Renal pelvis (tissue), 4 donors: ENCODE measurements around the gene SGTB. TPM values are rescaled to one million over a fixed set of nuclear protein-coding genes. Genes with fewer than 3 reads are reported as not detected.
"Not testable (repeated sequence)": the region's sequence is repeated elsewhere in the genome, so short reads cannot be mapped to it uniquely, and the experiment has no call there.

Experiments used
- DNase-seq: peaks from one replicate; pipeline ENCODE4 v3.0.0-alpha.2; 2013
- polyA plus RNA-seq, 3 donors: library from polyadenylated mRNA; unstranded; fragments of 120-200 nt; gene quantifications; one replicate each; pipeline ENCODE4 v1.2.1, GENCODE V29; 2013; ENCODE audit not compliant: insufficient read length in 3 of 3

SGTB gene
- polyA plus RNA-seq, 3 donors, result 7.8 to 8.8 (median 8.4) TPM

DNA sequence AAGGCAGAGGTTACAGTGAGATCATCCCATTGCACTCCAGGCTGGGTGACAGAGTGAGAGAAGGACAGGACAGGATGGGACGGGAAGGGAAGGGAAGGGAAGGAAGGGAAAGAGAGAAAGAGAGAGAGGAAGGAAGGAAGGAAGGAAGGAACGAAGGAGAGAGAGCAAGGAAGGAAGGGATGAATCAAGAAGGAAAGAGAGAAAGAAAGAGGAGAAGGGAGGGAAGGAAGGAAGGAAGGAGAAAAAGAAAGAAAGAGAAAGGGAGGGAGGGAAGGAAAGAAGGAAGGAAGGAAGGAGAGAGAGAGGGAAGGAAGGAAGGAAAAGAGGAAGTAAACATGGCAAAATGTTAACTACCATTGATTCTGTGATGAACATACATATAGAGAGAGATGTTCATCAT lies 28.8 kb downstream of the SGTB start:
- DNase-seq, result no peak

DNA sequence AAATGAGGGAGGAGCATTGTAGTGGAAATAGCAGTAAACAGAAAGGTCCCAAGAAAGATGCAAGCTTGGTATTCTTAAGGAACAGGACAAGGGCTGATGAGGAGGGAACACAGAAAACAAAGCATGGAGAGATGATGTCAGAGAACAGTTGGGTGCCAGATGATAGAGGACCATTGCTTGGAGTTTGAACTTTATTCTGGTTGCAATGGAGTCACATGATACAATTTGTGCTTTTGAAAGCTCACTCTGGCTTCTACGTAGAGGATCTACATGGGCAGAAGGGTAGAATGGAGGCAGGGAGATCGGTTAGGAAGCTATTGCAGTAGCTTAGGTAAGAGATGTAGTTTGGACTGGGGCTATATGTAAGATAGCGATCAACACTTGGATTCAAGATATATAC lies 39.8 kb downstream of the SGTB start:
- no peak for DNase-seq

DNA sequence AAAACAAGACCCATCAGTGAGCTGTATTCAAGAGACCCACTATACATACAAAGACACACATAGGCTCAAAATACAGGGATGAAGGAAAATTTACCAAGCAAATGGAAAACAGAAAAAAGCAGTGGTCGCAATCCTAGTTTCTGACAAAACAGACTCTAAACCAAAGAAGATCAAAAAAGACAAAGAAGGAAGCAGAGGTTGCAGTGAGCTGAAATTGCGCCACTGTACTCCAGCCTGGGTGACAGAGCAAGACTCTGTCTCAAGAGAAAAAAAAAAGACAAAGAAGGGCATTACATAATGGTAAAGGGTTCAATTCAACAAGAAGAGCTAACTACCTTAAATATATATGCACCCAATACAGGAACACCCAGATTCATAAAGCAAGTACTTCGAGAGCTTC lies 45.9 kb downstream of the SGTB start:
- DNase-seq, result not testable (repeated sequence)

DNA sequence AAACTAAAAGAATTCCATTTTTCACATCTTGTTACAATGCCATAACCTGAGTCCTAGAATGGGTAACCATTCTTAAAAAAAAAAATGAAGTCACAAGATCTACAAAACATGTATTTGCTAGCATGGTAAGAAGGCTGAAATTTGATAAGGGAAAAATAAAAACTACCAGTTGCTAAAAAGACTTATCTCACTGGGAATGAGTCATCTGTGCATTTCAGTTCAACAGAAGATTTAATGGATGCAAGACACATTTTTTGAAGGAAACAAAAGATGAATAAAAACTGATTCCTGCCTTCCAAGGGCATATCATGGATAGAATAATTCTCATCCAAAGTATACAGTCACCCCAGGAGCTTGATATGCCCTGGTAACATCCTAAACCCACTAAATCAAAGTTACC lies 47.2 kb downstream of the SGTB start:
- DNase-seq, result no peak

DNA sequence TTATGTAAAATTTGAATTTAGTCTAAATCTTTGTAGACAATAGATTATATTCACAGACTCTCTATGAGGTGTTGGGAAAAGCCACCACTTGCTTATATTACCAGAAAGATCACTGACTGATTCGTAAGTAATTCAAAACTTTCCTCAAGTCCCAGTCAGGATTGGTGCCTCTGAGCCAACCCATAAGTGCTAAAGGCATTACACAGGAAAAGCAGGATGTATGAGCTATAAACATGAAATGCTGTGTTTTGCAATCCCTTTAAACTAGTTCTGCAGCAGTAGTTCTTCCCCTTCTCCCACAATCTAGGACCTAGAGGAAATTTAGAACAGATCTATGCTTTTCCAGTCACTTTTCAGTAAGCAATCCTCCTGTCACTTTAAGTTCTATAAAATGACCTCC lies 49.1 kb downstream of the SGTB start:
- DNase-seq, result no peak

DNA sequence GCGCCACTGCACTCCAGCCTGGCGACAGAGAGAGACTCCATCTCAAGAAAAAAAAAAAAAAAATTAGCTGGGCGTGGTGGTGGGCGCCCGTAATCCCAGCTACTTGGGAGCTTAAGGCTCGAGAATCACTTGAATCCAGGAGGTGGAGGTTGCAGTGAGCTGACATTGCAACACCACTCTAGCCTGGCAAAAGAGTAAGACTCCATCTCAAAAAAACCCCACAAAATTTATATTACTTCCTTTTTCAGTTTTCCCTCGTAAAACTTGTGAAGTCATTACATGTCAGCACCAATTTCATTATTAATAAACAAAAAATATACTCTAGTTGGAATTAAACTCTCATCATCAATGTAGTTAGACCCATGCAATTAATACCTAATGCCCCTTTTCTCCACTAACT lies 53.2 kb downstream of the SGTB start:
- DNase-seq, result no peak

DNA sequence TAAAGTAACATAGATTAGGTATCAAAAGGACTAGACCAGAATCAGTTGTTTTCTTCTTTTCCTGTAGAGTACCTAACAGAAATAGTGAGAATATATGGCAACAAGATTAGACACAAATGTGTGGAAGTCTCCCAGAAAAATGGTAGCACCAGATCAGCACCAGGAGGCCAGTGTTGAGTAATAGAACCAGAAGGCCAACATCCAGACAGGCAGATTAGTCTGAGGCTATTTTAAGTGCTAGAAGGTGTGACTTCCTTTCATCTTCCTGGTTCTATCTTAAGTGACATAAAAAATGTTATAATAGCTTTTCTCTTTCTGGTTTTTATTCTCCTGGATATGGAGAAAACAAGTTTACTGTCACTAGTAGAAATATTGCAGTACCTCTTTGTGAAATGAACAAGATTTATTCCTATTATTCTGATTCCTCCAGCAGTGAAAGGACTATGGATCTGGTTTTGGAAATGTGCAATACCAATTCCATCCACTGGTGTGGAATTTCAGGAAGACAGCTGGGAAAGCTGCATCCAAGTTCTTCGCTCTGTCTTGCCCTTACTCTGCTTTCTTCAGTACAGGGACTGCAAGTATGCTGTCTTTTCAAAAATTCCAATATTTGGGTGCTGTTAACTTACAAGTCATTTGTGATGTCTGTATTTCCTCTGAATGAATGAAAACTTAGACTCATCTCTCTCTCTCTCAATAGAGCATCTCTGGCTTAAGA lies 57.9 kb downstream of the SGTB start:
- no peak for DNase-seq

DNA sequence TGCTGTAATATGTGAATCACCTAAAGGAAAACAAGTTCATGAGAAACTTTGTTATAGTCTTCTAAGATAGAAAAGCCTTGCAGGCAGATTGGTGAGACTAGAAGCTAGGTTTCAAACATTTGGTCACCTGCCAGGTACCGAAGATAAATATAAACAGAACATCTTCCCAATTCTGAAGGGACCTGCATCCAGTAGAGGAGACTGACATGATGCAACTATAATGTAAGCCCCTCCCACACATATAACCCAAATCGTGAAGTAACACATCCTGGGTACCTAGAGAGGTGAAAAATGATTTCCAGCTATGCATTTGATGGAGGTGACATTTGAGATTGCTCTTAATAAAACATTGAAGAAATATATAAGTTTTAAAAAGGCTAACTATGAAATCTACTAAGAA lies 67.2 kb downstream of the SGTB start:
- DNase-seq, result no peak

DNA sequence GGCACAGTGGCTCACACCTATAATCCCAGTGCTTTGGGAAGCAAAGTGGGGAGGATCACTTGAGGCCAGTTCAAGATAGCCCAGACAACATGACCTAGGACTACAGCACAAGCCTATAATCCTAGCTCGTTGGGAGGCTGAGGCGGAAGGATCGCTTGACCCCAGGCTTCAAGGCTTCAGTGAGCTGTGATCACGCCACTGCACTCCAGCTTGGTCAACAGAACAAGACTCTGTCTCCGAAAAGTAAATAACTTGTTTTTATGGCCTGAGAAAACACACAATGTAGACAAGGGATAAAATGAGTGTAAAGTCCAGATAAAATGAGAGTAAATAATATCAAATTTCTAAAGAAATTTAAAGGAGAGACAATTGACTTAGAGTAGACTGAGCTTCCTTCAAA lies 70.8 kb downstream of the SGTB start:
- DNase-seq, result no peak

DNA sequence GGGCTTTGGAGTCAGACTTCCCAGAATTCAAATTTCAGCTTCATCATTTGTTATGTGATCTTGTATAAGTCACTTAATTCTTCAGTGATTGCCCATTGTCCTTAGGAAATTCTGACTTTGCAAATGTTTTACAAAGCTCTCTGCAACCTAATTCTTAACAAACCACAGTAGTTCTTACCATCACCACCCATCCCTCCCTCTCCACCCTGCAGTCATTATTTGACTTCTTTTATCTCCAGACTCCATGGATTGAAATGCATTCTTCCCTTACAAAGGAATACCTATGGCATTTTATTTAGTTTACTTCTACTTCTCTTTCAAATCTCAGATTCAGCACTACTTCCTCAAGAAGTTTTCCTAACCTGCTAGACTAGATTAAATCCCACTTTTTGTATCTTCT lies 74.0 kb downstream of the SGTB start:
- no peak for DNase-seq

DNA sequence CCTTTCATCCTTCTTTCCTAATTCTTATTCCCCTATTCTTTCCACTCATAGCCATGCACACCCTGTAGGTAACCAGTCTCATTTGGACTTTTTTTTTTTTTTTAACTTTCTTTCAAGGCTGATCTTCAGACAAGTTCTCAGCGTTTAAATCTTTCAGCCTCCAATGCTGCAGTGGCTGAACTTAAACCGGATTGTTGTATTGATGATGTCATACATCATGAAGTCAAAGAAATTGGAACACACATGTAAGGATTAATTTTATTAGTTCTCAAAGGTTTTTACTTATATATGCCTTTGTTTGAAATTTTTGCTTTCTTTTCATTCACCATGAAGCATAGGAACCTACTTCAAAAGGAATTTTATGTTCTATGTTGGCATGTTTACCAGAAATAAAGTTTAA lies 75.0 kb downstream of the SGTB start:
- no peak for DNase-seq

DNA sequence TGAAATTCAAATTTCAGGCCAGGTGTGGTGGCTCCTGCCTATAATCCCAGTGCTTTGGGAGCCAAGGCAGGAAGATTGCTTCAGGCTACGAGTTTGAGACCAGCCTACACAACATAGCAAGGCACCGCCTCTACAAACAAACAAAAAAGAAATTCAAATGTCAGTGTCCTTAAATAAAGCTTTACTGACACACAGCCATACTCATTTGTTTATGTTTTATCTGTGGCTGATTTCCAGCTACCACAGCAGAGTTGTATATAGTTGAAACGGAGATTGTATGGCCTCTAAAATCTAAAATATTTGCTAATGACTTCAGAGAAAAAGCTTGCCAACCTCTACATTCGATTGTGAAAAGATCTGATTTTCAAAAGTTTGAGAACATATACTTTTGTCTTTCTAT lies 81.7 kb downstream of the SGTB start:
- DNase-seq, result no peak

DNA sequence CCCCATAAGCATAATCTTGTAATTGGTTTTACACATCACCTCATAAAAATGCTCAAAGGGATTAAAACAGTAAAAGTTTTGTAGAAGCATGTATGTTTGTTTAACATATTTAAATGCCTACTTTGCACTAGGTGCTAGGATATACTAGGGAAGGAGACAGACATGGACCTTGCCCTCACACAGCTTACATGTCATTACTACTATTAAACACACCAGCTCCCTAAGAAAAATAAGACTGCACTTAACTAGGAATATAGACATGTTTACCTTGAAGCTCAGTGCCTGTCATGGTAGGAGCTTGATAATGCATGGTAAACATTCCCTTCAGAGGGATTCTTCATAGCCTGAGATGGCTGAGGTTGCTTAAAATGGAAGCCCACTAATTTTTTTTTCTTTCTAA lies 90.9 kb downstream of the SGTB start:
- no peak for DNase-seq

DNA sequence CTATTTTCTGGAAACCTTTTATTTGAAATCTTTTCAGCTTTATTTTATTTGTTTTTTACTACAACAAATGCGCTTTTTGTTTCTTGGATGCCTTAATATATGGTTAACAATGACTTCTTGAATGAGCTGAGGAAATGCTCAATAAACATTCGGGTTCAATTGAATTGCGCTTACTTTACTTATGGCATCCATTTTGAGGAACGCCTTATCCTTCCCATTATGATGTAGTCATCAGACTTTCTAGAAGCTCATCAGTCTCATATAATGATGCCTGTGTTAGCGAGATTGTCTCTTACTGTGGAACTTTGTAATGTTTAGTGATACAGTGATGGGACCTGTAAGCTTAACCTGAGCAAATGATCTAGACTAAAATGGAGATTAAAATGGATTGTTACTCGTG lies 96.2 kb downstream of the SGTB start:
- DNase-seq, result no peak

DNA sequence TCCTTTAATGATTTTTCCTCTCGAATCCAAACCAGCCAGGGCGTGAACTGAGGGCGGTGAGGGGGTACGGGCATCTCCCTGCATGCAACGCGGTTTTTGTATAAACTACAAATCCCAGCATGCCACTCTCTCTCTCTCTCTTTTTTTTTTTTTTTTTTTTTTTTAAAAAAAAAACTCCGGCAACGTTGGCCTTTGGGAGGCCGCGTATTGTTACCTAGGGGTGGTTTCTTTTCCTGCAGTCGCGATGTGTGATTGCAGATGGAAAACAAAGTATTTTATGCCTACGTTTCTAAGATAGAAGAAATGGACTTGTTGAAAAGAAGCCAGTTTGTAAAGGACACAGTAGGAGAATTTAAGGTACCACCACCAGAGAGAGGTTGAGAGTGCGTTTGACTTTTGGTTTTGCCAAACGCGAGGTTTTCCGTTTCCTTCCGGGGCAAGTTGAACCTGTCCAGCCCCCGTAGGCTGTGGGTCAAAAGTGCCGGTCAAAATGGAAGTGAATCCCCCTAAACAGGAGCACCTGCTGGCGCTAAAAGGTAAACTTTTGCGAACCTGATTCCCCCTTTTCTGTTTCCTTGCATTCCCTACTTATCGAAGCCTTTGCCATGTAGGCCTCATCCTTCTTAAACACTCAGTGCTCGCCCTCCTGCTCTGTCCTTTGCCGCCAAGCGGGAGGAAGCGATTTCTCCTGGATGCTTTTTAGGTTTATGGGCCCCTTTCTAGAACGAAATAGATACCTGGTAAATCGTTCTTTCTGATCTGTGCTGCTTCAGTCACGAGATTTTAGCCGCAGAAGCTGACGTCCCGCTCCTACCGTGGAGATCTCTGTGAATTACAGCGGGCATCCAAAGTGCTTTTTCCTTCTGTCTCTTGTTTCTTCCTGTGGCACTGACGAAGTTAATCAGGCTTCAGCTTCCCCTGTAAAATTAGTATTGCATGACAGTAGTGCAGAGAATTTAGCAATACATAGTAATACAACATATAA lies 97.0 kb downstream of the SGTB start, which contains the start of the genes SHLD3 and TRAPPC13:
SHLD3 (plus strand) TSS at position 457 of the 985 bp plus-strand sequence. CDS start 4,561 bp downstream, outside the sequence.
TRAPPC13 (plus strand) TSS at position 457 of the 985 bp plus-strand sequence; CDS start at position 491, 34 bp downstream.
- peak; percentile 91 for DNase-seq

DNA sequence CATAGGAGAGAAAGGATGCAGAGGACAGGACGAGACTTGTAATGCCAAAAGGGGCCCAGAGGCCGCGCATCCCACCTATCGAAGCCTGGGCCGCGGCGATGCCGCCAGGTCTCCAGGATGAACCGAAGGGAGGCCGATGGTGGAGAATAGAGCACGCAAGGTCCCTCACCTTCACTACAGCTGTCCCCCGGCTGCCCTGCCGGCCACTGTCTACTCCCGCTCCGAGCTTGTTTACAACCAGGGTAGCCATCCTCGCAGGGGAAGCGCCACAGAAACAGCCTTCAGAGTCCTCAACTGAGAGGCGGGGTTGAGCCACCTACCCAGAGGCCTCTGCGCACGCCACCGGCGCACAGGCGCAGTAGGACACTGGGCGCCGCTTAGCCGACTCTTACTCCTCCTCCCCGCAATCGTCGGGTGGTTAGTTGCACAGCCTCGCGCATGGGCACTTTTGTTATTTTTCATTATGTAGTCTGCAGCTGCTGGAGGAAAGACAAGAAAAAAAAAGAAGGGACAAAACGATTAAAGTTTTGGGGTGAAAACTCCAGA lies 97.8 kb downstream of the SGTB start, which contains the start of gene TRIM23:
TRIM23 (minus strand) TSS at position 309 of the 546 bp plus-strand sequence; CDS start at position 250, 59 bp downstream.
- DNase-seq, result peak; percentile 95

DNA sequence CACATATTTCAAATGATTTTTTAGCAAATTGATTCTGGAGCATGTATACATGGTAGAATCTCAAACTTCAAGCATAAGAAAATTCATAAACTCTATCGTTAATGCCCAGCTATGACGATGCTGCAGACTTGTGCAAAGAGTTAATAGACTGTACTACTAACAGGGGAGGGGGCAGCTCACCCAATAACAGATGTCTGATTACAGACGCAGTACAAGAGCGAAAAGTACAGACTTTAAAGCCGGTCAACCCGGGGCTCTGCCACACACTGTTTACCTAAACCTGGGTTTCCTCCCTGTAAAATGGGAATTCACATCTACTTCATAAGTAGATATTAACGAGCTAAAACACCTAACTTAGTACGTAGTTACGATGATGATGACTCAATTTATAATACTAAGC lies 98.4 kb downstream of the SGTB start:
- DNase-seq, result no peak

DNA sequence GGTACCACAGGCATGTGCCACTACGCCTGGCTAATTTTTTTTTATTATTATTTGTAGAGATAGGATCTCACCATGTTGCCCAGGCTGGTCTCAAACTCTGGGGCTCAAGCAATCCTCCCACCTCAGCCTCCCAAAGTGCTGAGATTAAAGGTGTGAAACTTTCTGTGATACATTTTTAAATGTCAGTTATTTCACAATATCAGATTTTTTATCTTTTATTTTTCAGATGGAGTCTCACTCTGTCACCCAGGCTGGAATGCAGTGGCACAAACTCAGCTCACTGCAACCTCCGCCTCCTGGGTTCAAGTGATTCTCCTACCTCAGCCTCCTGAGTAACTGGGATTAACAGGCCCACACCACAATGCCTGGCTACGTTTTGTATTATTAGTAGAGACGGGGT lies 99.9 kb downstream of the SGTB start:
- DNase-seq, result not testable (repeated sequence)

DNA sequence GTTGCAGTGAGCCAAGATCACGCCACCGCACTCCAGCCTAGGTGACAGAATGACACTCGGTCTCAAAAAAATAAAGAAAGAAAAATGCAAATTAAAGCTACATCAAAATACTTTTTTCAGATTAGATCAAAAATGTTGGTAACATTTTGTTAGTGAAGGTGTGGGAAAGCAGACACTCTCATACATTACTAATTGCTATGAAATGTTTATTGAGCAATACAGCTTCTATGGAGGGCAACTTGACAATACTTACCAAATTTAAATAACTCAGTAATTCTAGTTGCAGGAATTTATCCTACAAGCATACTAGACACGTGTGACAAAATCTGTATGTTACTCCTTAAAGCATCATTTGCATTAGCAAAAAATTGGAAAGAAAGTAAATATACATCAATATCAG lies 101.9 kb downstream of the SGTB start:
- DNase-seq, result no peak
